Urinary bladder (tissue), 4 donors: Measurements from ENCODE around the gene GMDS. TPM values are rescaled to one million over a fixed set of nuclear protein-coding genes. Genes with fewer than 3 reads are reported as not detected.

Source experiments
- DNase-seq: peaks from one replicate; pipeline ENCODE4 v3.0.0-alpha.2; 2015; ENCODE audit errors: extremely low spot score
- H3K27ac ChIP-seq: one replicate; pipeline ENCODE4 v1.5.1; 2013; ENCODE audit warnings: low read depth, mild to moderate bottlenecking, moderate library complexity
- H3K36me3 ChIP-seq: one replicate; pipeline ENCODE4 v1.6.1; 2013; ENCODE audit warnings: mild to moderate bottlenecking, moderate library complexity; ENCODE audit not compliant: insufficient read depth
- H3K4me1 ChIP-seq: one replicate; pipeline ENCODE4 v1.6.1; 2013; ENCODE audit warnings: mild to moderate bottlenecking, moderate library complexity; ENCODE audit not compliant: insufficient read depth
- H3K4me3 ChIP-seq: one replicate; pipeline ENCODE4 v1.5.1; 2013; ENCODE audit warnings: low read depth, low read length
- WGBS: extraction: QIAGEN DNeasy Blood & Tissue Kit; methylation state at CpG from one replicate; pipeline ENCODE4 v1.1.7; 2013; 5-methylcytosine and 5-hydroxymethylcytosine counted together
- polyA plus RNA-seq: library from polyadenylated mRNA; stranded (reverse); fragments of 200-250 nt; gene quantifications from one replicate; pipeline ENCODE4 v1.2.3, GENCODE V29; 2013
- total RNA-seq: library from RNA; depleted of rRNA; stranded (reverse); fragments of >200 nt; gene quantifications from one replicate; pipeline ENCODE4 v1.2.3, GENCODE V29; 2014
- donor health status: healthy with polysubstance abuse.
- donor health status: healthy.

Gene GMDS
- total and polyA plus RNA-seq, 2 donors: 7.5 to 10.7 TPM

- H3K27ac ChIP-seq: no peak overlapping the region
- no peak overlapping the region for H3K4me3 ChIP-seq
- no peaks in the 10 kb centered on the region for H3K36me3 ChIP-seq
- 88% methylated on average over 24 of the region's 24 CpGs for WGBS
- DNase-seq: no peak
- no peaks in the 10 kb centered on the region for H3K4me1 ChIP-seq
These were observed 646.5 kb downstream of the GMDS start for GRCh38 chr6:1598886-1599285.

- DNase-seq: no peak
- no peaks in the 10 kb centered on the region for H3K4me1 ChIP-seq
- H3K27ac ChIP-seq: no peak overlapping the region
- no peak overlapping the region for H3K4me3 ChIP-seq
- H3K36me3 ChIP-seq: no peaks in the 10 kb centered on the region
- 86% methylated on average over 10 of the region's 10 CpGs for WGBS
These were observed 647.0 kb downstream of the GMDS start for GRCh38 chr6:1598433-1598832.

GRCh38 chr6:1597924-1598323 lies 647.5 kb downstream of the GMDS start:
- Histone ChIP-seq H3K4me1 (no peaks in the 10 kb centered on the region), H3K27ac (no peak overlapping the region), H3K4me3 (no peak overlapping the region), H3K36me3 (no peaks in the 10 kb centered on the region)
- 76% methylated on average over 5 of the region's 5 CpGs for WGBS
- DNase-seq: no peak

- Histone ChIP-seq H3K4me1 (no peaks in the 10 kb centered on the region), H3K27ac (no peak overlapping the region), H3K36me3 (no peaks in the 10 kb centered on the region), H3K4me3 (no peak overlapping the region)
- 60% methylated on average over 8 of the region's 8 CpGs for WGBS
- DNase-seq: no peak
These were observed 648.2 kb downstream of the GMDS start for GRCh38 chr6:1597121-1597744.

GRCh38 chr6:1596088-1596852 lies 649.1 kb downstream of the GMDS start:
- WGBS: 9% methylated on average over 25 of the region's 25 CpGs
- DNase-seq: no peak
- no peaks in the 10 kb centered on the region for H3K36me3 ChIP-seq
- H3K27ac ChIP-seq: no peak overlapping the region
- no peaks in the 10 kb centered on the region for H3K4me1 ChIP-seq
- no peak overlapping the region for H3K4me3 ChIP-seq

GRCh38 chr6:1595271-1596087 lies 649.9 kb downstream of the GMDS start:
- Histone ChIP-seq H3K4me1 (no peaks in the 10 kb centered on the region), H3K4me3 (no peak overlapping the region), H3K36me3 (no peaks in the 10 kb centered on the region), H3K27ac (no peak overlapping the region)
- DNase-seq: no peak
- WGBS: 67% methylated on average over 28 of the region's 28 CpGs

GRCh38 chr6:1594445-1595200 lies 650.8 kb downstream of the GMDS start:
- H3K4me1 ChIP-seq: no peaks in the 10 kb centered on the region
- no peak overlapping the region for H3K27ac ChIP-seq
- H3K36me3 ChIP-seq: no peaks in the 10 kb centered on the region
- 77% methylated on average over 33 of the region's 33 CpGs for WGBS
- no peak overlapping the region for H3K4me3 ChIP-seq
- DNase-seq: no peak

- Histone ChIP-seq H3K4me1 (no peaks in the 10 kb centered on the region), H3K36me3 (no peaks in the 10 kb centered on the region), H3K27ac (no peak overlapping the region), H3K4me3 (no peak overlapping the region)
- no peak for DNase-seq
- 74% methylated on average over 22 of the region's 22 CpGs for WGBS
These were observed 651.5 kb downstream of the GMDS start for GRCh38 chr6:1593958-1594314.

GRCh38 chr6:1593286-1593957 lies 652.0 kb downstream of the GMDS start:
- Histone ChIP-seq H3K27ac (no peak overlapping the region), H3K4me3 (no peak overlapping the region), H3K36me3 (no peaks in the 10 kb centered on the region), H3K4me1 (no peaks in the 10 kb centered on the region)
- 63% methylated on average over 20 of the region's 20 CpGs for WGBS
- DNase-seq: no peak

- DNase-seq: no peak
- 83% methylated on average over 8 of the region's 8 CpGs for WGBS
- no peak overlapping the region for H3K27ac ChIP-seq
These were observed 652.6 kb downstream of the GMDS start for GRCh38 chr6:1592852-1593251.

GRCh38 chr6:1591926-1592325 lies 653.5 kb downstream of the GMDS start:
- Histone ChIP-seq H3K4me1 (no peaks in the 10 kb centered on the region), H3K36me3 (no peaks in the 10 kb centered on the region), H3K4me3 (no peak overlapping the region), H3K27ac (no peak overlapping the region)
- WGBS: 83% methylated on average over 6 of the region's 6 CpGs
- DNase-seq: no peak

More at GRCh38 chr6:1592852-1593251, 652.6 kb downstream of the GMDS start:
- H3K4me3 ChIP-seq: no peak overlapping the region
- no peaks in the 10 kb centered on the region for H3K36me3 ChIP-seq
- no peaks in the 10 kb centered on the region for H3K4me1 ChIP-seq

- 85% methylated on average over 5 of the region's 5 CpGs for WGBS
- H3K4me1 ChIP-seq: no peaks in the 10 kb centered on the region
- H3K27ac ChIP-seq: no peak overlapping the region
- no peak for DNase-seq
- H3K4me3 ChIP-seq: no peak overlapping the region
- no peaks in the 10 kb centered on the region for H3K36me3 ChIP-seq
These were observed 654.2 kb downstream of the GMDS start for GRCh38 chr6:1591243-1591642.

GRCh38 chr6:1590580-1590979 lies 654.8 kb downstream of the GMDS start:
- no peak for DNase-seq

More at GRCh38 chr6:1590580-1590979, 654.8 kb downstream of the GMDS start:
- H3K36me3 ChIP-seq: no peaks in the 10 kb centered on the region
- no peaks in the 10 kb centered on the region for H3K4me1 ChIP-seq
- no peak overlapping the region for H3K27ac ChIP-seq
- WGBS: 93% methylated on average over 9 of the region's 9 CpGs
- H3K4me3 ChIP-seq: no peak overlapping the region
